Stromal cell of bone marrow (primary cell): ENCODE data around the gene SLC18A2.
"Not testable (repeated sequence)": the region's sequence is repeated elsewhere in the genome, so short reads cannot be mapped to it uniquely, and the experiment has no call there.

Experiments
- DNase-seq: peaks from one replicate; pipeline ENCODE4 v3.0.0-alpha.2; 2012; ENCODE audit warnings: low read depth

SLC18A2 gene

GRCh38 chr10:117240621-117241529 is at the start of gene SLC18A2:
Gene SLC18A2, plus strand, starts transcription at chr10:117241114. Its CDS starts 580 bp downstream, at chr10:117241694.
- DNase-seq: no peak

GRCh38 chr10:117197189-117197588 is 43.7 kb upstream of the SLC18A2 start, which contains the start of gene KCNK18:
Gene KCNK18, plus strand, starts transcription at chr10:117197489. Its CDS starts 0 bp downstream, at chr10:117197489.
- DNase-seq: no peak

- DNase-seq: no peak
Observed at GRCh38 chr10:117198088-117198487, 42.8 kb upstream of the SLC18A2 start.

GRCh38 chr10:117201826-117202225 is 39.1 kb upstream of the SLC18A2 start:
- DNase-seq: no peak

- DNase-seq: no peak
Observed at GRCh38 chr10:117204316-117204715, 36.6 kb upstream of the SLC18A2 start.

GRCh38 chr10:117212176-117212575 is 28.7 kb upstream of the SLC18A2 start:
- no peak for DNase-seq

GRCh38 chr10:117214401-117214800 is 26.5 kb upstream of the SLC18A2 start:
- DNase-seq: no peak

- DNase-seq: no peak
Observed at GRCh38 chr10:117215079-117215478, 25.8 kb upstream of the SLC18A2 start.

- no peak for DNase-seq
Observed at GRCh38 chr10:117216028-117216427, 24.9 kb upstream of the SLC18A2 start.

GRCh38 chr10:117216611-117217195 is 24.2 kb upstream of the SLC18A2 start:
- DNase-seq: peak; percentile 13

GRCh38 chr10:117217196-117217761 is 23.6 kb upstream of the SLC18A2 start:
- no peak for DNase-seq

GRCh38 chr10:117218654-117219053 is 22.3 kb upstream of the SLC18A2 start:
- no peak for DNase-seq

- DNase-seq: no peak
Observed at GRCh38 chr10:117221156-117221711, 19.7 kb upstream of the SLC18A2 start.

- DNase-seq: no peak
Observed at GRCh38 chr10:117222552-117222951, 18.4 kb upstream of the SLC18A2 start.

- DNase-seq: no peak
Observed at GRCh38 chr10:117222976-117223692, 17.8 kb upstream of the SLC18A2 start.

- DNase-seq: no peak
Observed at GRCh38 chr10:117223693-117224430, 17.1 kb upstream of the SLC18A2 start.

- no peak for DNase-seq
Observed at GRCh38 chr10:117224881-117225280, 16.0 kb upstream of the SLC18A2 start.

GRCh38 chr10:117226813-117227451 is 14.0 kb upstream of the SLC18A2 start:
- no peak for DNase-seq

GRCh38 chr10:117228210-117228609 is 12.7 kb upstream of the SLC18A2 start:
- DNase-seq: no peak

- not testable (repeated sequence) for DNase-seq
Observed at GRCh38 chr10:117230107-117230506, 10.8 kb upstream of the SLC18A2 start.
